ENCODE measurements around the gene MITD1. TPM values are rescaled to one million over a fixed set of nuclear protein-coding genes. Genes with fewer than 3 reads are reported as not detected.
"Not testable (repeated sequence)": the region's sequence is repeated elsewhere in the genome, so short reads cannot be mapped to it uniquely, and the experiment has no call there.

The MITD1 gene
- total and polyA plus RNA-seq, 2 of the 13 experiments (the other 11 are each of a cell fraction or from before 2014, with no cell fraction given): 17.8 to 43.7 TPM

GRCh38 chr2:99140056-99140859, 40.6 kb downstream of the MITD1 start (continued):
- TF ChIP-seq ZBTB33 (CRISPR knock-in tag; IDR thresholded peaks at IDR 0.05) (no peak), HNRNPK (IDR thresholded peaks at IDR 0.05; ENCODE audit: low read depth, low read length, poor library complexity, severe bottlenecking) (no peak), TSC22D2 (CRISPR knock-in tag; IDR thresholded peaks at IDR 0.05; ENCODE audit: borderline replicate concordance) (no peak), RELA (CRISPR knock-in tag; IDR thresholded peaks at IDR 0.05) (no peak), ZNF816 (CRISPR knock-in tag; IDR thresholded peaks at IDR 0.05; ENCODE audit: borderline replicate concordance) (peak; percentile 27; the same call in 1 of the 2 replicates), ZNF678 (CRISPR knock-in tag; IDR thresholded peaks at IDR 0.05) (no peak), ZNF33A (CRISPR knock-in tag; IDR thresholded peaks at IDR 0.05; ENCODE audit: borderline replicate concordance) (peak; percentile 9; the same call in 1 of the 2 replicates)

- H3K79me2 ChIP-seq (ENCODE audit: insufficient read depth, low read length): peaks cover 9% of the 10 kb centered on the region
- H2AFZ ChIP-seq (ENCODE audit: low read length): no peak overlapping the region
- H3K4me1 ChIP-seq (ENCODE audit: insufficient read depth, low read length): peaks cover 28% of the 10 kb centered on the region
- DNase-seq (ENCODE audit: low spot score) (no peak), FAIRE-seq (no peak), ATAC-seq (no peak)
- in situ Hi-C loops (cut with HindIII; ENCODE audit: extremely low pct_ligation_motif_present, low pct_unique_long_range_greater_than_20kb): no loop called here
- ChIA-PET CTCF (ENCODE audit: low intra/inter-chr PET ratio, low total read pairs) (no interaction called here), POLR2A (interaction anchor here (1.0 kb wide), 1 partner anchor 16 kb away, joined by 4 read pairs; the partner anchor contains the start of genes LIPT1 and TSGA10)
- BruUV-seq (replicated peaks): no TSS peak
- H3K27me3 ChIP-seq (ENCODE audit: control insufficient read depth in 1 of 2, insufficient read depth in 2 of 2, low read length in 2 of 2): no peaks in the 10 kb centered on the region
- H3K9me3 ChIP-seq (ENCODE audit: low read length): peaks cover 8% of the 10 kb centered on the region
- intact Hi-C loops (cut with micrococcal nuclease; ENCODE audit: unreplicated experiment): no loop called here
- no peak overlapping the region for H3K4me2 ChIP-seq (ENCODE audit: low read depth, low read length)
- 95% methylated on average over 4 of the region's 4 CpGs for WGBS (ENCODE audit: low lambda C conversion rate)
- no peak overlapping the region for H3K9ac ChIP-seq (ENCODE audit: insufficient read depth, low read depth, low read length)
- H3K36me3 ChIP-seq (replicated peaks in 1 of 2; ENCODE audit: control insufficient read depth in 1 of 2, insufficient read depth in 2 of 2, low read length in 2 of 2): no peaks in the 10 kb centered on the region
- no peak overlapping the region for H3K4me3 ChIP-seq (replicated peaks in 1 of 3; ENCODE audit: insufficient read depth in 1 of 3, low read depth in 2 of 3, low read length in 3 of 3)
- H4K20me1 ChIP-seq (ENCODE audit: insufficient read depth, low read length): no peaks in the 10 kb centered on the region
- no peak overlapping the region for H3K27ac ChIP-seq (ENCODE audit: extremely low read length, insufficient read depth, low read length)
- TF ChIP-seq FOSL2 (CRISPR knock-in tag; IDR thresholded peaks at IDR 0.05): peak; percentile 73
- no peak for TF ChIP-seq GZF1 (CRISPR knock-in tag; IDR thresholded peaks at IDR 0.05)
- peak; percentile 41; the same call in 1 of the 2 replicates for TF ChIP-seq ZNF770 (CRISPR knock-in tag; IDR thresholded peaks at IDR 0.05)
These were observed 41.9 kb downstream of the MITD1 start for GRCh38 chr2:99139003-99139402.

GRCh38 chr2:99135044-99135556, 45.8 kb downstream of the MITD1 start:
- not testable (repeated sequence) for BruUV-seq (replicated peaks)

More at GRCh38 chr2:99135044-99135556, 45.8 kb downstream of the MITD1 start:
- WGBS (ENCODE audit: low lambda C conversion rate): 85% methylated on average over 2 of the region's 2 CpGs
- H3K9me3 ChIP-seq (ENCODE audit: low read length): peaks cover 42% of the 10 kb centered on the region
- H3K4me3 ChIP-seq (replicated peaks in 1 of 3; ENCODE audit: insufficient read depth in 1 of 3, low read depth in 2 of 3, low read length in 3 of 3); H2AFZ ChIP-seq (ENCODE audit: low read length); H4K20me1 ChIP-seq (ENCODE audit: insufficient read depth, low read length); H3K4me2 ChIP-seq (ENCODE audit: low read depth, low read length); FAIRE-seq; H3K9ac ChIP-seq (ENCODE audit: insufficient read depth, low read depth, low read length); POLR2A ChIA-PET; H3K36me3 ChIP-seq (replicated peaks in 1 of 2; ENCODE audit: control insufficient read depth in 1 of 2, insufficient read depth in 2 of 2, low read length in 2 of 2); ATAC-seq; in situ Hi-C loops (cut with HindIII; ENCODE audit: extremely low pct_ligation_motif_present, low pct_unique_long_range_greater_than_20kb); CTCF ChIA-PET (ENCODE audit: low intra/inter-chr PET ratio, low total read pairs); DNase-seq (ENCODE audit: low spot score); H3K27me3 ChIP-seq (ENCODE audit: control insufficient read depth in 1 of 2, insufficient read depth in 2 of 2, low read length in 2 of 2); intact Hi-C loops (cut with micrococcal nuclease; ENCODE audit: unreplicated experiment); H3K79me2 ChIP-seq (ENCODE audit: insufficient read depth, low read length); H3K27ac ChIP-seq (ENCODE audit: extremely low read length, insufficient read depth, low read length): not testable (repeated sequence)
- H3K4me1 ChIP-seq (ENCODE audit: insufficient read depth, low read length): peaks cover 17% of the 10 kb centered on the region

All from HepG2 (cell line).